H1 (cell line): ENCODE results near the gene FAM3B. TPM values are rescaled to one million over a fixed set of nuclear protein-coding genes. Genes with fewer than 3 reads are reported as not detected.

Experiments
- CREB1 ChIP-seq: IDR thresholded peaks from 2 replicates; pipeline ENCODE4 v1.6.1; 2012; ENCODE audit warnings: inconsistent platforms
- MAFK ChIP-seq: IDR thresholded peaks from 2 replicates; pipeline ENCODE4 v1.6.1; 2012; ENCODE audit warnings: low read depth, mild to moderate bottlenecking, improper control_type of control experiment, low read length
- NANOG ChIP-seq: IDR thresholded peaks from 2 replicates; pipeline ENCODE4 v1.6.1; 2011; ENCODE audit warnings: low read length, low read depth, mild to moderate bottlenecking, inconsistent platforms; ENCODE audit not compliant: insufficient read depth, poor library complexity, severe bottlenecking
- polyA plus RNA-seq, 7 experiments: library from polyadenylated mRNA; depleted of rRNA in 3 of 7; stranded (reverse) in 5 of 7; unstranded in 2 of 7; fragments of >200 nt in 5 of 7; fragments of 200-250 nt in 2 of 7; gene quantifications; 1 replicate in 5 of 7; 2 replicates in 1 of 7; 4 replicates in 1 of 7; pipeline versions ENCODE4 v1.2.1 to v1.2.3, GENCODE V29; 2011 to 2013; ENCODE audit warnings: missing spikeins in 2 of 7, mixed read lengths in 2 of 7
- total RNA-seq: library from RNA; stranded (reverse); fragmentation: NEBNext Ultra II Directional; extraction: Animal tissue kit (Norgen Biotek cat#: 25700); gene quantifications from 2 replicates; pipeline ENCODE4 v1.2.1, GENCODE V29; 2021

Gene FAM3B
- total and polyA plus RNA-seq, 2 of the 8 experiments (the other 6 are each of a cell fraction or from before 2014, with no cell fraction given): 2.0 TPM

DNA sequence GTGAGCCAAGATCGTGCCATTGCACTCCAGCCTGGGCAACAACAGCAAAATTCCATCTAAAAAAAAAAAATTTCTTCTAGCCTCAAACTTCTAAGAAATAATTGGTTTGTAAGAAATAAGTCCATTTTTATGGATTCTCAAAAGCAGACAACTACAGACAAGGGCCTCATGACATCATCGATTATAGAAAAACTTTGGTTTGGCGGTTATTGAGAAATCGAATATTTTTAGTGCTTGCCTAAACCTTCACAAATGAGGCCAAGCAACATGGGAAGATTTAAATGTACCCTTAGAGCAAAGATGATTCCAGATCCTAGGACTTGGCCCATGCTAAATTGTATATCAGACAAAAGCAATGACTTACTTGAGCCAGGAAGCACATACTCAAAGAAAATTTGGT lies 81.7 kb downstream of the FAM3B start (continued):
- no peak for TF ChIP-seq NANOG
- TF ChIP-seq CREB1: no peak
- no peak for TF ChIP-seq MAFK
